ENCODE results near the gene PPP1R12C. TPM values are rescaled to one million over a fixed set of nuclear protein-coding genes. Genes with fewer than 3 reads are reported as not detected.

PPP1R12C gene
- total and polyA plus RNA-seq, 10 of the 15 experiments (the other 5 are each of a cell fraction or from before 2014, with no cell fraction given) = 1.4 to 84.7 (median 20.5) TPM

GRCh38 chr19:55152017-55152416, 34.6 kb upstream of the PPP1R12C start:
- Histone ChIP-seq H3K9ac (ENCODE audit: control insufficient read depth, insufficient read depth, low read length) (no peak overlapping the region), H2AFZ (ENCODE audit: control insufficient read depth, low read depth, low read length) (no peak overlapping the region), H3K4me2 (ENCODE audit: control insufficient read depth, insufficient read depth) (no peak overlapping the region), H4K20me1 (ENCODE audit: control insufficient read depth, insufficient read depth) (no peaks in the 10 kb centered on the region), H3K4me3 (no peak overlapping the region), H3K9me3 (replicated peaks; ENCODE audit: control insufficient read depth, insufficient read depth, low read length) (no peaks in the 10 kb centered on the region; the same call in 2 of the 3 replicates), H3K27ac (ENCODE audit: control insufficient read depth, insufficient read depth) (no peak overlapping the region), H3K79me2 (ENCODE audit: control insufficient read depth, insufficient read depth, low read length) (no peaks in the 10 kb centered on the region), H3K36me3 (ENCODE audit: control insufficient read depth in 2 of 2, insufficient read depth in 2 of 2, low read length in 1 of 2) (no peaks in the 10 kb centered on the region), H3K4me1 (ENCODE audit: control insufficient read depth, insufficient read depth, low read length) (no peaks in the 10 kb centered on the region), H3K27me3 (replicated peaks in 1 of 2; ENCODE audit: control insufficient read depth in 2 of 2, insufficient read depth in 2 of 2, low read length in 1 of 2) (no peaks in the 10 kb centered on the region)
- in situ Hi-C loops (cut with MboI) = no loop called here
- intact Hi-C loops (cut with micrococcal nuclease; ENCODE audit: unreplicated experiment) = no loop called here
- FAIRE-seq = no peak
- no peak for ATAC-seq
- RAD21 ChIA-PET (ENCODE audit: unreplicated experiment) = no interaction called here
- POLR2A ChIA-PET = no interaction called here
- CTCF ChIA-PET = interaction anchor here (1.2 kb wide), 1 partner anchor 10 kb away, joined by 8 read pairs; no protein-coding TSS in a partner anchor
- SMC1A ChIA-PET (ENCODE audit: uncharacterized antibody, unreplicated experiment) = interaction anchor here (1.0 kb wide), 1 partner anchor 15 kb away, joined by 5 read pairs; no protein-coding TSS in a partner anchor
- BruUV-seq (replicated peaks) = no TSS peak
- DNase-seq (ENCODE audit: low read depth, low spot score) = no peak
- TF ChIP-seq IKZF1 (conservative IDR thresholded peaks at IDR 0.05) (no peak), ETV6 (conservative IDR thresholded peaks at IDR 0.05 in 1 of 2, IDR thresholded peaks at IDR 0.05 in 1 of 2; ENCODE audit: borderline replicate concordance in 1 of 2, low read depth in 1 of 2) (peak in 1 of 2 experiments; percentile 64; a peak in 2 of 4 replicates), SPI1 (IDR thresholded peaks at IDR 0.05; ENCODE audit: borderline replicate concordance, insufficient read depth, low read depth, low read length) (peak; percentile 25; the same call in 1 of the 2 replicates), GABPA (IDR thresholded peaks at IDR 0.05; ENCODE audit: low read depth) (0 out of 2 replicates have a peak, but pooled peaks have one; percentile 32)

GRCh38 chr19:55149078-55150003, 31.9 kb upstream of the PPP1R12C start, which contains the start of gene TNNT1:
TSS of gene TNNT1 (minus strand) at chr19:55149206. CDS start at chr19:55147157, 2,049 bp downstream.
- in situ Hi-C loops (cut with MboI) (no loop called here), intact Hi-C loops (cut with micrococcal nuclease; ENCODE audit: unreplicated experiment) (no loop called here)
- Histone ChIP-seq H3K9me3 (replicated peaks; ENCODE audit: control insufficient read depth, insufficient read depth, low read length) (no peaks in the 10 kb centered on the region; the same call in 2 of the 3 replicates), H4K20me1 (ENCODE audit: control insufficient read depth, insufficient read depth) (no peaks in the 10 kb centered on the region), H3K79me2 (ENCODE audit: control insufficient read depth, insufficient read depth, low read length) (no peaks in the 10 kb centered on the region), H3K36me3 (ENCODE audit: control insufficient read depth in 2 of 2, insufficient read depth in 2 of 2, low read length in 1 of 2) (no peaks in the 10 kb centered on the region), H3K27ac (ENCODE audit: control insufficient read depth, insufficient read depth) (no peak within 1 kb of the TSS), H3K9ac (ENCODE audit: control insufficient read depth, insufficient read depth, low read length) (no peak within 1 kb of the TSS), H2AFZ (ENCODE audit: control insufficient read depth, low read depth, low read length) (no peak within 1 kb of the TSS), H3K4me2 (ENCODE audit: control insufficient read depth, insufficient read depth) (no peak within 1 kb of the TSS), H3K4me3 (no peak within 1 kb of the TSS), H3K4me1 (ENCODE audit: control insufficient read depth, insufficient read depth, low read length) (no peaks in the 10 kb centered on the region), H3K27me3 (replicated peaks in 1 of 2; ENCODE audit: control insufficient read depth in 2 of 2, insufficient read depth in 2 of 2, low read length in 1 of 2) (no peaks in the 10 kb centered on the region; a peak in 1 of 4 replicates)
- ChIA-PET CTCF (no interaction called here), SMC1A (ENCODE audit: uncharacterized antibody, unreplicated experiment) (no interaction called here), POLR2A (no interaction called here), RAD21 (ENCODE audit: unreplicated experiment) (no interaction called here)
- no peak for TF ChIP-seq MEF2A (IDR thresholded peaks at IDR 0.05; ENCODE audit: insufficient read depth, low read depth, low read length)
- no peak for TF ChIP-seq KLF5 (IDR thresholded peaks at IDR 0.05; ENCODE audit: partially characterized antibody)
- TF ChIP-seq REST (IDR thresholded peaks at IDR 0.05; ENCODE audit: low read depth, low read length) = no peak
- no peak for TF ChIP-seq NKRF (conservative IDR thresholded peaks at IDR 0.05)
- no peak for TF ChIP-seq STAT1 (conservative IDR thresholded peaks at IDR 0.05)
- BruUV-seq (replicated peaks) = no TSS peak
- ATAC-seq (no peak; the same call in 2 of the 3 replicates), FAIRE-seq (no peak), DNase-seq (ENCODE audit: low read depth, low spot score) (no peak)
- 18% methylated on average over 17 of the region's 18 CpGs for WGBS (ENCODE audit: insufficient coverage, insufficient replicate concordance, low lambda C conversion rate, missing lambda C conversion rate)
